Liver (tissue), 9 donors: ENCODE data around the gene COX5B. TPM values are rescaled to one million over a fixed set of nuclear protein-coding genes. Genes with fewer than 3 reads are reported as not detected.

Source experiments
- DNase-seq: peaks from one replicate; pipeline ENCODE4 v3.0.0-alpha.2; 2017; ENCODE audit warnings: low spot score
- H3K27ac ChIP-seq, 2 donors: one replicate each; pipeline ENCODE4 v1.7.0; 2013; ENCODE audit warnings: inconsistent platforms in 2 of 2, low read length in 2 of 2, control low read depth in 1 of 2, low read depth in 1 of 2, mild to moderate bottlenecking in 1 of 2
- H3K27me3 ChIP-seq, 4 donors: one replicate each; pipeline versions ENCODE4 v1.6.1 to v1.7.0; 2013; ENCODE audit warnings: low read length in 3 of 4, inconsistent platforms in 1 of 4, mild to moderate bottlenecking in 1 of 4, moderate library complexity in 1 of 4; ENCODE audit not compliant: control insufficient read depth in 4 of 4, insufficient read depth in 4 of 4
- H3K36me3 ChIP-seq, 4 donors: one replicate each; pipeline versions ENCODE4 v1.6.1 to v1.7.0; 2013; ENCODE audit warnings: low read length in 3 of 4, mild to moderate bottlenecking in 3 of 4, low read depth in 1 of 4, moderate library complexity in 1 of 4; ENCODE audit not compliant: control insufficient read depth in 4 of 4, insufficient read depth in 3 of 4
- H3K4me1 ChIP-seq, 4 donors: one replicate each; pipeline versions ENCODE4 v1.6.1 to v1.7.0; 2013; ENCODE audit warnings: low read length in 3 of 4, mild to moderate bottlenecking in 3 of 4, moderate library complexity in 1 of 4; ENCODE audit not compliant: control insufficient read depth in 4 of 4, insufficient read depth in 4 of 4
- H3K4me3 ChIP-seq, 3 donors: one replicate each; pipeline versions ENCODE4 v1.6.1 to v1.7.0; 2013; ENCODE audit warnings: low read length in 3 of 3, control low read depth in 1 of 3, low read depth in 1 of 3, mild to moderate bottlenecking in 1 of 3
- H3K9ac ChIP-seq, 2 donors: one replicate each; pipeline ENCODE4 v1.7.0; 2013; ENCODE audit warnings: low read length in 2 of 2, mild to moderate bottlenecking in 2 of 2, moderate library complexity in 2 of 2, control low read depth in 1 of 2, low read depth in 1 of 2
- H3K9me3 ChIP-seq, 4 donors: one replicate each; pipeline versions ENCODE4 v1.6.1 to v1.7.0; 2013; ENCODE audit warnings: low read length in 3 of 4; ENCODE audit not compliant: control insufficient read depth in 4 of 4
- EGR1 ChIP-seq, 2 donors: IDR thresholded peaks; 2 replicates each; pipeline ENCODE4 v1.6.1; 2016 to 2018; ENCODE audit warnings: antibody characterized with exemption in 2 of 2, low read depth in 2 of 2
- FOXA1 ChIP-seq: IDR thresholded peaks from 2 replicates; pipeline ENCODE4 v1.6.1; 2016; ENCODE audit warnings: antibody characterized with exemption
- FOXA2 ChIP-seq: IDR thresholded peaks from 2 replicates; pipeline ENCODE4 v1.6.1; 2016; ENCODE audit warnings: antibody characterized with exemption
- GABPA ChIP-seq, 2 donors: IDR thresholded peaks in 1 of 2; conservative IDR thresholded peaks in 1 of 2; 2 replicates each; pipeline ENCODE4 v1.6.1; 2016; ENCODE audit warnings: antibody characterized with exemption in 2 of 2, mild to moderate bottlenecking in 1 of 2, moderate library complexity in 1 of 2
- HNF4A ChIP-seq, 2 donors: conservative IDR thresholded peaks; 2 replicates each; pipeline ENCODE4 v1.6.1; 2016; ENCODE audit warnings: antibody characterized with exemption in 2 of 2, mild to moderate bottlenecking in 2 of 2
- JUND ChIP-seq, 2 donors: IDR thresholded peaks; 2 replicates each; pipeline ENCODE4 v1.6.1; 2016; ENCODE audit warnings: antibody characterized with exemption in 2 of 2
- RAD21 ChIP-seq, 2 donors: IDR thresholded peaks; 2 replicates each; pipeline ENCODE4 v1.6.1; 2016; ENCODE audit warnings: antibody characterized with exemption in 2 of 2, mild to moderate bottlenecking in 2 of 2
- RXRA ChIP-seq, 2 donors: IDR thresholded peaks; 2 replicates each; pipeline ENCODE4 v1.6.1; 2017 to 2018; ENCODE audit warnings: antibody characterized with exemption in 2 of 2, mild to moderate bottlenecking in 1 of 2
- SP1 ChIP-seq: IDR thresholded peaks from 2 replicates; pipeline ENCODE4 v1.6.1; 2018; ENCODE audit warnings: antibody characterized with exemption, mild to moderate bottlenecking
- YY1 ChIP-seq: IDR thresholded peaks from 2 replicates; pipeline ENCODE4 v1.6.1; 2016; ENCODE audit warnings: antibody characterized with exemption, mild to moderate bottlenecking
- WGBS: extraction: QIAGEN DNeasy Blood & Tissue Kit; methylation state at CpG from one replicate; pipeline ENCODE4 v1.1.7; 2013; 5-methylcytosine and 5-hydroxymethylcytosine counted together
- polyA plus RNA-seq, 2 donors: library from polyadenylated mRNA; stranded (reverse) in 1 of 2; unstranded in 1 of 2; fragments of 200-250 nt in 1 of 2; fragments of >200 nt in 1 of 2; fragmentation: Nextera tagmentation in 1 of 2; extraction: Ambion mirVana in 1 of 2; gene quantifications; one replicate each; pipeline versions ENCODE4 v1.2.1 to v1.2.3, GENCODE V29; 2013 to 2015
- total RNA-seq, 2 donors: library from RNA; depleted of rRNA; stranded (reverse); fragments of >200 nt; gene quantifications; one replicate each; pipeline ENCODE4 v1.2.3, GENCODE V29; 2014
- TF ChIP-seq, protein P1 (sequence below): fragments of 150-350 bp; IDR thresholded peaks from 2 replicates; pipeline ENCODE4 v1.5.1; 2017; ENCODE audit warnings: improper control_type of control experiment, low read depth, low read length; ENCODE audit not compliant: missing input control
- TF ChIP-seq, protein P2 (sequence below): IDR thresholded peaks from 2 replicates; pipeline ENCODE4 v1.6.1; 2016; ENCODE audit warnings: antibody characterized with exemption
- TF ChIP-seq, protein P3 (sequence below): IDR thresholded peaks from 2 replicates; pipeline ENCODE4 v1.6.1; 2016; ENCODE audit warnings: antibody characterized with exemption
- TF ChIP-seq, protein P4 (sequence below): IDR thresholded peaks from 2 replicates; pipeline ENCODE4 v1.6.1; 2016; ENCODE audit warnings: antibody characterized with exemption
- TF ChIP-seq, protein P5 (sequence below): IDR thresholded peaks from 2 replicates; pipeline ENCODE4 v1.6.1; 2016; ENCODE audit warnings: antibody characterized with exemption, mild to moderate bottlenecking
- donor health status: healthy.
- donor health status: healthy.
- donor health status: healthy.
- donor health status: healthy.
- donor health status: healthy.

COX5B gene
- total and polyA plus RNA-seq, 4 donors = 103 to 423 (median 264) TPM

DNA sequence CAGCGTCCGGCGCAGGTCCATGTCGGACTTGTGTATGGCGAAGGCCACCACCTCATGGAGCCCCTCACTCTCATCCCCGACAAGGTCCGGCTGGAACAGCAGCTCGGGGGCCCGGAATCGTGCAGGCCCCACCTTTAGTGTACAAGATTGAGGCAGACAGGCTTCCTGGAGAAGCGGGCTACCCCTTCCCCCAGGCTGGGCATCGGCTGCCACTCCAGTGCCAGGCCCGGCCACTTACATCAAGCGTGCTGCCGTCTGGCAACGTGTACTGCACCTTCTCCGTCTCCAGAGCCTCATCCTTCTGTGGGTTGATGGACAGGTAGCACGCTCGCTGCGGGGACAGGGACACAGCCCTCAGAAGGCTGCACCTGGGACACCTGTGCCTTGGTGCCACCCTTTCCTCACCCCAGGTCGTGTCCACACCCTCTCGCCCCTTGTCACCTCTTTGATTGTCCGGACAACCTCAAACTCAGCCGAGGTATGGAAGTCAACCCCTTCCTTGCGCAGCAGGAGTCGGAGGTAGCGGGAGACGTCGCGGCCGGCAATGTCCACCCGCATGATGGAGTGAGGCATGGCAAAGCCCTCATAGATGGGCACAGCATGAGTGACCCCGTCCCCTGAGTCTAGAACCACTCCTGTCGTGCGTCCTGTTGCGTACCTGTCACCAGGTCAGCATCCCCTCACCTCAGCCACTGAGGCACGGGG lies 12.3 kb downstream of the COX5B start:
- Histone ChIP-seq H3K9me3 (peaks cover 0 to 3% (median 3%) of the 10 kb centered on the region in 4 donors), H3K27ac (no peak overlapping the region), H3K4me3 (no peak overlapping the region), H3K27me3 (no peaks in the 10 kb centered on the region), H3K4me1 (peaks cover 10 to 15% (median 12%) of the 10 kb centered on the region in 4 donors), H3K9ac (no peak overlapping the region), H3K36me3 (peaks cover 10 to 36% (median 17%) of the 10 kb centered on the region in 4 donors)
- TF ChIP-seq FOXA1 (no peak), SP1 (no peak), FOXA2 (no peak), RAD21 (IDR thresholded peaks at IDR 0.05) (no peak), RXRA (IDR thresholded peaks at IDR 0.05) (no peak), YY1 (no peak), EGR1 (IDR thresholded peaks at IDR 0.05; ENCODE audit: low read depth in 2 of 2) (no peak), GABPA (IDR thresholded peaks at IDR 0.05 in 1 of 2, conservative IDR thresholded peaks at IDR 0.05 in 1 of 2) (no peak)
- TF ChIP-seq, protein P1, sequence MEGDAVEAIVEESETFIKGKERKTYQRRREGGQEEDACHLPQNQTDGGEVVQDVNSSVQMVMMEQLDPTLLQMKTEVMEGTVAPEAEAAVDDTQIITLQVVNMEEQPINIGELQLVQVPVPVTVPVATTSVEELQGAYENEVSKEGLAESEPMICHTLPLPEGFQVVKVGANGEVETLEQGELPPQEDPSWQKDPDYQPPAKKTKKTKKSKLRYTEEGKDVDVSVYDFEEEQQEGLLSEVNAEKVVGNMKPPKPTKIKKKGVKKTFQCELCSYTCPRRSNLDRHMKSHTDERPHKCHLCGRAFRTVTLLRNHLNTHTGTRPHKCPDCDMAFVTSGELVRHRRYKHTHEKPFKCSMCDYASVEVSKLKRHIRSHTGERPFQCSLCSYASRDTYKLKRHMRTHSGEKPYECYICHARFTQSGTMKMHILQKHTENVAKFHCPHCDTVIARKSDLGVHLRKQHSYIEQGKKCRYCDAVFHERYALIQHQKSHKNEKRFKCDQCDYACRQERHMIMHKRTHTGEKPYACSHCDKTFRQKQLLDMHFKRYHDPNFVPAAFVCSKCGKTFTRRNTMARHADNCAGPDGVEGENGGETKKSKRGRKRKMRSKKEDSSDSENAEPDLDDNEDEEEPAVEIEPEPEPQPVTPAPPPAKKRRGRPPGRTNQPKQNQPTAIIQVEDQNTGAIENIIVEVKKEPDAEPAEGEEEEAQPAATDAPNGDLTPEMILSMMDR = no peak
- TF ChIP-seq, protein P2, sequence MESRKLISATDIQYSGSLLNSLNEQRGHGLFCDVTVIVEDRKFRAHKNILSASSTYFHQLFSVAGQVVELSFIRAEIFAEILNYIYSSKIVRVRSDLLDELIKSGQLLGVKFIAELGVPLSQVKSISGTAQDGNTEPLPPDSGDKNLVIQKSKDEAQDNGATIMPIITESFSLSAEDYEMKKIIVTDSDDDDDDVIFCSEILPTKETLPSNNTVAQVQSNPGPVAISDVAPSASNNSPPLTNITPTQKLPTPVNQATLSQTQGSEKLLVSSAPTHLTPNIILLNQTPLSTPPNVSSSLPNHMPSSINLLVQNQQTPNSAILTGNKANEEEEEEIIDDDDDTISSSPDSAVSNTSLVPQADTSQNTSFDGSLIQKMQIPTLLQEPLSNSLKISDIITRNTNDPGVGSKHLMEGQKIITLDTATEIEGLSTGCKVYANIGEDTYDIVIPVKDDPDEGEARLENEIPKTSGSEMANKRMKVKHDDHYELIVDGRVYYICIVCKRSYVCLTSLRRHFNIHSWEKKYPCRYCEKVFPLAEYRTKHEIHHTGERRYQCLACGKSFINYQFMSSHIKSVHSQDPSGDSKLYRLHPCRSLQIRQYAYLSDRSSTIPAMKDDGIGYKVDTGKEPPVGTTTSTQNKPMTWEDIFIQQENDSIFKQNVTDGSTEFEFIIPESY = no peak
- TF ChIP-seq, protein P3, sequence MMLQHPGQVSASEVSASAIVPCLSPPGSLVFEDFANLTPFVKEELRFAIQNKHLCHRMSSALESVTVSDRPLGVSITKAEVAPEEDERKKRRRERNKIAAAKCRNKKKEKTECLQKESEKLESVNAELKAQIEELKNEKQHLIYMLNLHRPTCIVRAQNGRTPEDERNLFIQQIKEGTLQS = no peak
- TF ChIP-seq, protein P4, sequence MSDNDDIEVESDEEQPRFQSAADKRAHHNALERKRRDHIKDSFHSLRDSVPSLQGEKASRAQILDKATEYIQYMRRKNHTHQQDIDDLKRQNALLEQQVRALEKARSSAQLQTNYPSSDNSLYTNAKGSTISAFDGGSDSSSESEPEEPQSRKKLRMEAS = no peak
- DNase-seq = no peak
- 96% methylated on average over 37 of the region's 37 CpGs for WGBS

DNA sequence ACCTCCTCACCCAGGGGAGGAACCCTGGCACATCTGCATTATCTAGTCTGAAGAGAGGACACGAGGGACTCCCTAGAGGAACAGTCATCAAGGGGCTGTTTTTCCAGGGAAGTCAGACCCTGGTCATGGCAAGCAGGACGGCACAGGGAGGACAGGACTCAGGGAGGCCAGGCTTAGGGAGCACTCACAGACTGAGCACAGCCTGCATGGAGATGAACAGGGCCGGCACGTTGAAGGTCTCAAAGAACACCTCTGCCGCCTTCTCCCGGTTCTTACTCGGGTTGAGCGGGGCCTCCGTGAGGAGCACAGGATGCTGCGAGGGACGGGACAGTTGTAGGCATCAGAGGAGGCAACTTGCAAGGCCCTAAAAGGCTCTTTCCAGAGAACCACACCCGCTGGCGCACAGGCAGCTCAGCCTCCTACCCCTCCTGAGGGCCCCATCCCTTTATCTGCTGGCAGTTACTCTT lies 12.9 kb downstream of the COX5B start:
- no peak overlapping the region for H3K27ac ChIP-seq
- H3K4me3 ChIP-seq = no peak overlapping the region
- TF ChIP-seq FOXA2 (no peak), EGR1 (IDR thresholded peaks at IDR 0.05; ENCODE audit: low read depth in 2 of 2) (no peak), HNF4A (conservative IDR thresholded peaks at IDR 0.05) (no peak), JUND (IDR thresholded peaks at IDR 0.05) (no peak), RAD21 (IDR thresholded peaks at IDR 0.05) (no peak)
- TF ChIP-seq, protein P5, sequence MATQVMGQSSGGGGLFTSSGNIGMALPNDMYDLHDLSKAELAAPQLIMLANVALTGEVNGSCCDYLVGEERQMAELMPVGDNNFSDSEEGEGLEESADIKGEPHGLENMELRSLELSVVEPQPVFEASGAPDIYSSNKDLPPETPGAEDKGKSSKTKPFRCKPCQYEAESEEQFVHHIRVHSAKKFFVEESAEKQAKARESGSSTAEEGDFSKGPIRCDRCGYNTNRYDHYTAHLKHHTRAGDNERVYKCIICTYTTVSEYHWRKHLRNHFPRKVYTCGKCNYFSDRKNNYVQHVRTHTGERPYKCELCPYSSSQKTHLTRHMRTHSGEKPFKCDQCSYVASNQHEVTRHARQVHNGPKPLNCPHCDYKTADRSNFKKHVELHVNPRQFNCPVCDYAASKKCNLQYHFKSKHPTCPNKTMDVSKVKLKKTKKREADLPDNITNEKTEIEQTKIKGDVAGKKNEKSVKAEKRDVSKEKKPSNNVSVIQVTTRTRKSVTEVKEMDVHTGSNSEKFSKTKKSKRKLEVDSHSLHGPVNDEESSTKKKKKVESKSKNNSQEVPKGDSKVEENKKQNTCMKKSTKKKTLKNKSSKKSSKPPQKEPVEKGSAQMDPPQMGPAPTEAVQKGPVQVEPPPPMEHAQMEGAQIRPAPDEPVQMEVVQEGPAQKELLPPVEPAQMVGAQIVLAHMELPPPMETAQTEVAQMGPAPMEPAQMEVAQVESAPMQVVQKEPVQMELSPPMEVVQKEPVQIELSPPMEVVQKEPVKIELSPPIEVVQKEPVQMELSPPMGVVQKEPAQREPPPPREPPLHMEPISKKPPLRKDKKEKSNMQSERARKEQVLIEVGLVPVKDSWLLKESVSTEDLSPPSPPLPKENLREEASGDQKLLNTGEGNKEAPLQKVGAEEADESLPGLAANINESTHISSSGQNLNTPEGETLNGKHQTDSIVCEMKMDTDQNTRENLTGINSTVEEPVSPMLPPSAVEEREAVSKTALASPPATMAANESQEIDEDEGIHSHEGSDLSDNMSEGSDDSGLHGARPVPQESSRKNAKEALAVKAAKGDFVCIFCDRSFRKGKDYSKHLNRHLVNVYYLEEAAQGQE = no peak
- TF ChIP-seq, protein P1 = no peak
- WGBS = 95% methylated on average over 13 of the region's 13 CpGs
- H3K27me3 ChIP-seq = no peaks in the 10 kb centered on the region
- H3K4me1 ChIP-seq = peaks cover 10 to 15% (median 13%) of the 10 kb centered on the region in 4 donors
- no peak overlapping the region for H3K9ac ChIP-seq
- no peak for DNase-seq
- H3K36me3 ChIP-seq = peaks cover 10 to 36% (median 16%) of the 10 kb centered on the region in 4 donors
- peaks cover 0 to 3% (median 3%) of the 10 kb centered on the region in 4 donors for H3K9me3 ChIP-seq
